IMR-90 (cell line): ENCODE results near the gene IFIT3. TPM values are rescaled to one million over a fixed set of nuclear protein-coding genes. Genes with fewer than 3 reads are reported as not detected.

Experiments used
- ATAC-seq: fragments of 200-7000 bp; cut with Tn5 transposase; 2 replicates; pipeline ENCODE4 v1.9.1; 2020; ENCODE audit warnings: low read depth, mild to moderate bottlenecking, moderate library complexity
- BruUV-seq: library from RNA; stranded (reverse); fragments of 400-500 nt; replicated peaks from 2 replicates; lab custom pipeline; 2021; lab: Mats Ljungman, UMichigan
- CTCF ChIA-PET: fragments of 300-600 bp; formaldehyde crosslinking; extraction: SDS; loops from one replicate; lab custom pipeline; 2021; ENCODE audit warnings: antibody characterized with exemption; lab: Yijun Ruan, JAX
- POLR2A ChIA-PET: fragments of 300-600 bp; sonication (Branson Sonifier 250); formaldehyde crosslinking; loops from one replicate; lab custom pipeline; 2022; ENCODE audit warnings: antibody characterized with exemption; ENCODE audit not compliant: unreplicated experiment; lab: Charles Lee
- DNase-seq: peaks from one replicate; pipeline ENCODE4 v3.0.0; 2013
- H2AFZ ChIP-seq: replicated peaks from 2 replicates; pipeline ENCODE3; 2013; ENCODE audit warnings: low read length, mild to moderate bottlenecking; ENCODE audit not compliant: poor library complexity
- H2AK5ac ChIP-seq: 2 replicates; pipeline ENCODE4 v1.6.1; 2013; ENCODE audit warnings: low read depth, low read length, inconsistent platforms
- H2AK9ac ChIP-seq: replicated peaks from 2 replicates; pipeline ENCODE3; 2013; ENCODE audit warnings: mild to moderate bottlenecking, low read depth, low read length, moderate library complexity; ENCODE audit not compliant: poor library complexity
- H2BK120ac ChIP-seq: 2 replicates; pipeline ENCODE4 v1.6.1; 2013; ENCODE audit warnings: low read depth, low read length, inconsistent platforms
- H2BK15ac ChIP-seq: 3 replicates; pipeline ENCODE4 v1.6.1; 2013; ENCODE audit warnings: low read depth, low read length, inconsistent platforms
- H2BK20ac ChIP-seq: 2 replicates; pipeline ENCODE4 v1.6.1; 2013; ENCODE audit warnings: low read depth, mild to moderate bottlenecking, inconsistent platforms, low read length, moderate library complexity
- H2BK5ac ChIP-seq: 2 replicates; pipeline ENCODE4 v1.6.1; 2013; ENCODE audit warnings: mild to moderate bottlenecking, low read depth, low read length, inconsistent platforms; ENCODE audit not compliant: poor library complexity, severe bottlenecking
- H3K14ac ChIP-seq: replicated peaks from 2 replicates; pipeline ENCODE4 v1.6.1; 2013; ENCODE audit warnings: low read depth, low read length, inconsistent platforms
- H3K18ac ChIP-seq: 2 replicates; pipeline ENCODE4 v1.6.1; 2013; ENCODE audit warnings: low read depth, low read length, control low read depth
- H3K23ac ChIP-seq: 2 replicates; pipeline ENCODE4 v1.6.1; 2013; ENCODE audit warnings: low read depth, low read length, inconsistent platforms
- H3K27ac ChIP-seq: 2 replicates; pipeline ENCODE4 v1.5.1; 2013; ENCODE audit warnings: mild to moderate bottlenecking, control low read depth, low read length; ENCODE audit not compliant: insufficient read depth
- H3K27me3 ChIP-seq: 2 replicates; pipeline ENCODE4 v1.6.1; 2013; ENCODE audit warnings: low read length; ENCODE audit not compliant: control insufficient read depth, insufficient read depth
- H3K36me3 ChIP-seq: 2 replicates; pipeline ENCODE4 v1.6.1; 2013; ENCODE audit warnings: low read length, mixed read lengths; ENCODE audit not compliant: control insufficient read depth, insufficient read depth
- H3K4ac ChIP-seq: 2 replicates; pipeline ENCODE4 v1.6.1; 2013; ENCODE audit warnings: low read depth, low read length, inconsistent platforms
- H3K4me1 ChIP-seq: 2 replicates; pipeline ENCODE4 v1.6.1; 2013; ENCODE audit warnings: low read length, mixed read lengths; ENCODE audit not compliant: control insufficient read depth, insufficient read depth
- H3K4me2 ChIP-seq: 2 replicates; pipeline ENCODE4 v1.6.1; 2013; ENCODE audit warnings: low read depth, mild to moderate bottlenecking, control low read depth, low read length, moderate library complexity
- H3K4me3 ChIP-seq: 2 replicates; pipeline ENCODE4 v1.5.1; 2013; ENCODE audit warnings: low read depth, mild to moderate bottlenecking, control low read depth, low read length, moderate library complexity; ENCODE audit not compliant: insufficient read depth
- H3K56ac ChIP-seq: 2 replicates; pipeline ENCODE4 v1.6.1; 2013; ENCODE audit warnings: low read length, inconsistent platforms; ENCODE audit not compliant: insufficient read depth; ENCODE audit errors: extremely low read depth
- H3K79me1 ChIP-seq, 2 experiments: 2 replicates each; pipeline ENCODE4 v1.6.1; 2013; ENCODE audit warnings: low read length in 2 of 2, inconsistent platforms in 1 of 2, low read depth in 1 of 2
- H3K9ac ChIP-seq: 2 replicates; pipeline ENCODE4 v1.6.1; 2013; ENCODE audit warnings: low read depth, low read length, control low read depth
- H3K9me1 ChIP-seq: 2 replicates; pipeline ENCODE4 v1.6.1; 2013; ENCODE audit warnings: low read length, inconsistent platforms; ENCODE audit not compliant: insufficient read depth
- H3K9me3 ChIP-seq: 2 replicates; pipeline ENCODE4 v1.6.1; 2013; ENCODE audit warnings: low read length; ENCODE audit not compliant: control insufficient read depth, insufficient read depth
- H4K20me1 ChIP-seq: 2 replicates; pipeline ENCODE4 v1.6.1; 2013; ENCODE audit warnings: low read length, inconsistent platforms; ENCODE audit not compliant: insufficient read depth
- H4K5ac ChIP-seq: 2 replicates; pipeline ENCODE4 v1.6.1; 2013; ENCODE audit warnings: mild to moderate bottlenecking, low read depth, low read length, control low read depth
- H4K8ac ChIP-seq, 2 experiments: 2 replicates each; pipeline ENCODE4 v1.6.1; 2013; ENCODE audit warnings: low read depth in 2 of 2, low read length in 2 of 2, control low read depth in 1 of 2, inconsistent platforms in 1 of 2
- H4K91ac ChIP-seq: 2 replicates; pipeline ENCODE4 v1.6.1; 2013; ENCODE audit warnings: low read depth, low read length, inconsistent platforms; ENCODE audit not compliant: insufficient read depth
- BHLHE40 ChIP-seq: fragments of 150-350 bp; IDR thresholded peaks from 2 replicates; pipeline ENCODE4 v1.6.1; 2016; ENCODE audit warnings: mild to moderate bottlenecking, low read depth, low read length
- CHD1 ChIP-seq: IDR thresholded peaks from 2 replicates; pipeline ENCODE4 v1.6.1; 2012; ENCODE audit warnings: low read depth, low read length, improper control_type of control experiment
- MAZ ChIP-seq: IDR thresholded peaks from 2 replicates; pipeline ENCODE4 v1.6.1; 2012; ENCODE audit warnings: low read depth, mild to moderate bottlenecking, low read length, improper control_type of control experiment, moderate library complexity, borderline replicate concordance
- MXI1 ChIP-seq: IDR thresholded peaks from 2 replicates; pipeline ENCODE4 v1.6.1; 2012; ENCODE audit warnings: low read depth, mild to moderate bottlenecking, low read length, moderate library complexity, borderline replicate concordance
- NFE2L2 ChIP-seq: fragments of 150-350 bp; IDR thresholded peaks from 2 replicates; pipeline ENCODE4 v1.6.1; 2016; ENCODE audit warnings: low read depth, mild to moderate bottlenecking, low read length
- POLR2A ChIP-seq: IDR thresholded peaks from 2 replicates; pipeline ENCODE4 v1.6.1; 2012; ENCODE audit warnings: mild to moderate bottlenecking, low read depth, low read length
- RCOR1 ChIP-seq: IDR thresholded peaks from 2 replicates; pipeline ENCODE4 v1.6.1; 2012; ENCODE audit warnings: mild to moderate bottlenecking, low read length, improper control_type of control experiment; ENCODE audit not compliant: insufficient replicate concordance
- RFX5 ChIP-seq: IDR thresholded peaks from 2 replicates; pipeline ENCODE4 v1.8.0; 2012; ENCODE audit warnings: low read depth, mild to moderate bottlenecking, low read length, moderate library complexity
- SMC3 ChIP-seq: fragments of 150-350 bp; IDR thresholded peaks from 2 replicates; pipeline ENCODE4 v1.6.1; 2016; ENCODE audit warnings: low read depth, mild to moderate bottlenecking, antibody characterized with exemption, low read length, moderate library complexity
- WGBS, 2 experiments: methylation state at CpG; one replicate each; pipeline versions ENCODE4 v1.1.5 to v1.1.7; 2013; ENCODE audit warnings: missing lambda C conversion rate in 2 of 2; ENCODE audit not compliant: insufficient read length in 1 of 2; ENCODE audit errors: extremely low coverage in 2 of 2; 5-methylcytosine and 5-hydroxymethylcytosine counted together
- dilution Hi-C: fragments of 300-500 bp; cut with HindIII; formaldehyde crosslinking; loops from one replicate; pipeline ENCODE4 v1.14.3; 2018; ENCODE audit warnings: low sequenced_read_pairs; ENCODE audit not compliant: unreplicated experiment
- in situ Hi-C: fragments of 300-500 bp; cut with MboI; formaldehyde crosslinking; loops from 3 replicates; pipeline ENCODE4 v1.14.3; 2019; ENCODE audit warnings: low sequenced_read_pairs, inconsistent platforms, mixed read lengths
- intact Hi-C: fragments of 100-400 bp; cut with micrococcal nuclease; formaldehyde crosslinking; loops from 2 replicates; pipeline ENCODE4 v1.10.0; 2022
- polyA plus RNA-seq, 3 experiments: library from polyadenylated mRNA; depleted of rRNA; stranded (reverse); fragments of >200 nt; gene quantifications; 2 replicates each; pipeline ENCODE4 v1.2.3, GENCODE V29; 2012; ENCODE audit warnings: low replicate concordance in 1 of 3
- total RNA-seq: library from RNA; depleted of rRNA; stranded (reverse); fragments of >200 nt; gene quantifications from 2 replicates; pipeline ENCODE4 v1.2.3, GENCODE V29; 2012
- TF ChIP-seq, protein P1 (sequence below): fragments of 150-350 bp; IDR thresholded peaks from 2 replicates; pipeline ENCODE4 v1.6.1; 2017; ENCODE audit warnings: mild to moderate bottlenecking, antibody characterized with exemption, low read length, low read depth
- TF ChIP-seq, protein P2 (sequence below): fragments of 150-350 bp; IDR thresholded peaks from 2 replicates; pipeline ENCODE4 v1.6.1; 2016; ENCODE audit warnings: low read depth, mild to moderate bottlenecking, low read length, moderate library complexity, borderline replicate concordance

The IFIT3 gene
- total and polyA plus RNA-seq, 2 of the 4 experiments (the other 2 are of a cell fraction), result 3.5 to 7.3 TPM

DNA sequence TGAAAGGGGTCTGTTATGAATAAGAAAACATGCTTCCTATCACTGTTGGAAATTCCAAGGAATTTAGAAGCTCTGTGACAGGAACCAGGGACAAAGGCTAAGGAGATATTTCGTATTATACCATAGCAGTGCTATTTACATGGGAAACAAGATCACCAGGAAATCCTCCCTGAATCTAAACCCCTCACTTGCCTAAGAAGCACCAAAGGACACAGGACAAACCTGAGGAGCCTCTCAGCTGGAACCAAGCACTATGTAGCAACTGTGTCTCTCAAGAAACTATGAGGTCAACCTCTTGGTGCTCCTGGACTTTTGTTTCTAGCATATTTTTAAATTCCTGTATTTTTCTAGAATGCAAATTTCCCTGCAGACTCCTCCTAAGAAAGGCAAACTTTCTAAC lies 29.3 kb downstream of the IFIT3 start:
- Histone ChIP-seq H3K14ac (no peak overlapping the region), H2AK9ac (no peak overlapping the region), H2BK20ac (no peak overlapping the region), H3K18ac (no peak overlapping the region), H3K23ac (no peak overlapping the region), H2AK5ac (no peak overlapping the region), H2BK15ac (no peak overlapping the region), H4K5ac (no peak overlapping the region), H3K9ac (no peak overlapping the region), H3K56ac (no peak overlapping the region), H4K20me1 (no peaks in the 10 kb centered on the region), H2BK120ac (peak overlapping the region; percentile 18; the same call in 1 of the 2 replicates), H3K79me1 (no peaks in the 10 kb centered on the region), H4K8ac (no peak overlapping the region), H3K4me2 (no peak overlapping the region), H3K4me1 (peaks cover 9% of the 10 kb centered on the region), H2BK5ac (no peak overlapping the region), H2AFZ (no peak overlapping the region), H3K27me3 (no peaks in the 10 kb centered on the region), H3K9me3 (no peaks in the 10 kb centered on the region), H4K91ac (no peak overlapping the region), H3K27ac (no peak overlapping the region), H3K36me3 (no peaks in the 10 kb centered on the region), H3K4ac (no peak overlapping the region; the same call in 1 of the 2 replicates), H3K4me3 (no peak overlapping the region), H3K9me1 (peaks cover 8% of the 10 kb centered on the region)
- dilution Hi-C loops (no loop called here), intact Hi-C loops (no loop called here), in situ Hi-C loops (no loop called here)
- ChIA-PET CTCF (no interaction called here), POLR2A (interaction anchor here (0.6 kb wide), 1 partner anchor 75 kb away, joined by 3 read pairs; no protein-coding TSS in a partner anchor)
- no CpG with 5 or more reads among the region's 1 CpG for WGBS, 2 experiments
- no peak for TF ChIP-seq MXI1
- no peak for TF ChIP-seq BHLHE40
- no peak for TF ChIP-seq MAZ
- no peak for TF ChIP-seq CHD1
- TF ChIP-seq NFE2L2, result no peak
- TF ChIP-seq POLR2A, result no peak
- TF ChIP-seq, protein P1, sequence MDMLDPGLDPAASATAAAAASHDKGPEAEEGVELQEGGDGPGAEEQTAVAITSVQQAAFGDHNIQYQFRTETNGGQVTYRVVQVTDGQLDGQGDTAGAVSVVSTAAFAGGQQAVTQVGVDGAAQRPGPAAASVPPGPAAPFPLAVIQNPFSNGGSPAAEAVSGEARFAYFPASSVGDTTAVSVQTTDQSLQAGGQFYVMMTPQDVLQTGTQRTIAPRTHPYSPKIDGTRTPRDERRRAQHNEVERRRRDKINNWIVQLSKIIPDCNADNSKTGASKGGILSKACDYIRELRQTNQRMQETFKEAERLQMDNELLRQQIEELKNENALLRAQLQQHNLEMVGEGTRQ, result no peak
- TF ChIP-seq RCOR1, result no peak
- TF ChIP-seq, protein P2, sequence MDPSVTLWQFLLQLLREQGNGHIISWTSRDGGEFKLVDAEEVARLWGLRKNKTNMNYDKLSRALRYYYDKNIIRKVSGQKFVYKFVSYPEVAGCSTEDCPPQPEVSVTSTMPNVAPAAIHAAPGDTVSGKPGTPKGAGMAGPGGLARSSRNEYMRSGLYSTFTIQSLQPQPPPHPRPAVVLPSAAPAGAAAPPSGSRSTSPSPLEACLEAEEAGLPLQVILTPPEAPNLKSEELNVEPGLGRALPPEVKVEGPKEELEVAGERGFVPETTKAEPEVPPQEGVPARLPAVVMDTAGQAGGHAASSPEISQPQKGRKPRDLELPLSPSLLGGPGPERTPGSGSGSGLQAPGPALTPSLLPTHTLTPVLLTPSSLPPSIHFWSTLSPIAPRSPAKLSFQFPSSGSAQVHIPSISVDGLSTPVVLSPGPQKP, result no peak
- no peak for TF ChIP-seq RFX5
- TF ChIP-seq SMC3, result no peak
- ATAC-seq (no peak), DNase-seq (no peak)
- BruUV-seq, result no TSS peak
